ENCODE measurements around the gene TSPAN14.

Gene TSPAN14

DNA sequence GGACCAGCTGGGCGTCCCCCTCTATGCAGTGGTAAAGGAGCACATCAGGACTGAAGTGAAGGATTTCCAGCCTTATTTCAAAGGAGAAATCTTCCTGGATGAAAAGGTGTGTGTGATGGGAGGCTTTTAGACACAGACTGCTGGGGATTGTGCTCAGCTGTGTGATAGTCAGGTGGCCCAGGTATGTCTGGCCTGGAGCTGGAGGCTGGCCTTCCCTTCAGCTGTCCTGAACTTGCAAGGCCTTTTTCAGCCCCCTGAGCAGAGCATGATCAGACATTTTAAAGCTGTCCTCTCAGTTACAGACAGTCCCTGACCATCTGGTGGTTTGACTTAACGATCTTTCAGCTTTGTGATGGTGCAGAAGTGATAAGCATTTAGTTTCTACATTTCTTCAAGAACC is 28.2 kb upstream of the TSPAN14 start:
- DNase-seq = no peak

GRCh38 chr10:80427541-80427940 is 26.6 kb upstream of the TSPAN14 start:
- DNase-seq = no peak

- no peak for DNase-seq
These were observed 24.6 kb upstream of the TSPAN14 start for GRCh38 chr10:80429521-80429973.

DNA sequence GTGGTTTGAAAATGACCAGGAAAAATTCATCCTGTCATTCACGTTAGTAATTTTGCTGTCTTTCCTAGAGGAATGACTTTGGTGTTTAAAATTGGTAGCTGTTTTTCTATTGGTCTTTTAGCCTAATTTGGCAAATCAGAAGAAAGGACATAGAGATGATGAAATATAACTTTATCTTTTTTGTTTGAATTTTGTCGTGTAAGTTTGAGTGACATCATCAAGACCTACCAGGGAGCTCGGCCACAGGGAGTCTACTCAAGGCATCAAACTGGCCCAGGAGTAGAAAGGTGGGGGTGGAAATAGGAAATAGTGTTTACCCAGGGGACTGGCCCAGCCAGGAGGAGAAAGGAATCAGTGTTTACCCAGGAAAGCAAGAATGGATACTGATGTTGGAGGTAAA is 21.0 kb upstream of the TSPAN14 start:
- DNase-seq = no peak

DNA sequence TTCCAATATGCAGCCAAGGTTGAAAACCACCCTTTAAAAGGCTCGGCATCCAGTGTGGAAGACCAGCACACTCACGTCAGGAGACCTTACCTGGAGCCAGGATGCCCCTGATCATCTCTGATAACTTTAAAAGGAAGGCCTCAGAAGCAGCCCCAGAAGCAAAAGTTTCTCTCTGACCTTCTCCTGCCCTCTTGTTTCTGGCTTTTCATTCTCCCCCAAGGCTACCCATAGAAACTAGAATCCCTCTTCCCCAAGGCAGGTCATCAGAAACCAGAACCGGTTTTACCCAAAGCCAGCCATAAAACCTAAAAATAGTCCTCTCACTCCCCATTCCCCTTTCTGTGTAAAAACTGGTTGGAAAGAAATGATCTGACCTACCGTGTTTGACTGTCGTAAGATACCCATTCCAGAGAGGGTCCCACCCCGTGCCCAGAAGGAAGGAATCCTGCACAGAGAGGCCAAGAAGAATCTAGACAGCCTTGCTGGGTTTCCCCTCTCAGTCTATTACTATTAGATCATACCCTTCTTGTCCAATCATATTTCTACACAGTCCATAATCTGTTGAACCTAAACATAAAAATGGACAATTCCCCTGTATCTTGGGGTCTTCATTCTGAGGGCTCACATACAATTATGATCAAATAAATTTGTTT is 17.5 kb upstream of the TSPAN14 start:
- DNase-seq = no peak

DNA sequence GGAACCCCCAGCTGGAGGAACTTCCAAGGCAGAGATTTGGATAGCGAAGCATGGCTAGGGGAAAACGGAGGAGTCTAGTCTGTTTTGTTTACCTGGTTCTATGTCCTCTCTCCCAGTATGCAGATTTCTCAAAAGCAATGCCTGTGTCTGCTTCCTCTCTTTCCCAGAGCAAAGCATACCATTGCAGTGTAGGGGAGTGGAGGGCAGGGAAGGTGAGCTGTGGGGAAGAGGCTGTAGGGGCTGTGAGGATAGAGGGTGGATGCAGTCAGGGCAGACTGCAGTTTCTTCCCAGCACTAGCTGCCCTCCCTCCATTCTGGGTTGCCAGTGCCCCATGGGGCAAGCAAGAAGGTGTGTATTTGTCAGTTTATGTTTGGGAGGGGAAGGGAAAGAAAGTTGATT is 16.9 kb upstream of the TSPAN14 start:
- no peak for DNase-seq

GRCh38 chr10:80441831-80442230 is 12.3 kb upstream of the TSPAN14 start:
- no peak for DNase-seq

DNA sequence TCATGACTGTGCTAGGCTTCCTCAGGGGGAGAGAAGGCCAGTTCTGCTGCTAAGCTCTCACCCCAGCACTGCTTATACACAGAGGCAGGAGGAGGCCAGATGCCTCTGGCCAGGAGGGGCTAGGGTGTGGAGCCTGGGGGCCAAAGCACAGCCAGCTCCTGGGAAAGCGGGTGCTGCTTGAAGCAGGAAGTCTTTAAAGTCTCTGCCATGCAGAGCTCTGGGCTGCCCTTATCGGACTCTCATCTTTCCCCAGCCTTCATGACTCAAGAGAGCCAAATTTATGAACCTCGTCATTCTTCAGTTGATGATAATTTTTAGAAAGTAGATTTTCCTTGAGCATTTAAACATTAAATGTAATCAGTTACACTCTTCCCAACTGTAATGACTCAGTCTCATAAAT is 11.2 kb upstream of the TSPAN14 start:
- no peak for DNase-seq

GRCh38 chr10:80443531-80443974 is 10.6 kb upstream of the TSPAN14 start:
- no peak for DNase-seq

DNA sequence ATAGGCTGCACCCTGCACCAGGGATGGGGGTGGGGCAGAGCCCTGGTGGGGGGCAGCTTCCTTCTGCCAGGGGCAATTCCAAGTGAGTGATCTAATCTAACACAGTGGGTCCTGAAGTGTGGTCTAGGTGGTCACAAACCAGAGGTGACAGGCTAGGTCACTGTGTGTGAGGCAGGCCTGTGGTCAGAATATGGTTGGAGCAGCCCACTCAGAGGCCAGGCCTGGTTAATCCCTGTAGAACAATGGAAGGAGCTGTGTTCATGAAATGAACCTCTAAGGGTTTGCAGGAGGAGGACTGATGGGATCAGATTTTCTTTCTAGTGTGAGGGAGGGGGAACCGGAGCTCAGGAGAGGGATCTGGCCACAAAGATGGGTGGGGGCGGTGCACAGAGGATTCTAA is 10.0 kb upstream of the TSPAN14 start:
- DNase-seq = no peak

DNA sequence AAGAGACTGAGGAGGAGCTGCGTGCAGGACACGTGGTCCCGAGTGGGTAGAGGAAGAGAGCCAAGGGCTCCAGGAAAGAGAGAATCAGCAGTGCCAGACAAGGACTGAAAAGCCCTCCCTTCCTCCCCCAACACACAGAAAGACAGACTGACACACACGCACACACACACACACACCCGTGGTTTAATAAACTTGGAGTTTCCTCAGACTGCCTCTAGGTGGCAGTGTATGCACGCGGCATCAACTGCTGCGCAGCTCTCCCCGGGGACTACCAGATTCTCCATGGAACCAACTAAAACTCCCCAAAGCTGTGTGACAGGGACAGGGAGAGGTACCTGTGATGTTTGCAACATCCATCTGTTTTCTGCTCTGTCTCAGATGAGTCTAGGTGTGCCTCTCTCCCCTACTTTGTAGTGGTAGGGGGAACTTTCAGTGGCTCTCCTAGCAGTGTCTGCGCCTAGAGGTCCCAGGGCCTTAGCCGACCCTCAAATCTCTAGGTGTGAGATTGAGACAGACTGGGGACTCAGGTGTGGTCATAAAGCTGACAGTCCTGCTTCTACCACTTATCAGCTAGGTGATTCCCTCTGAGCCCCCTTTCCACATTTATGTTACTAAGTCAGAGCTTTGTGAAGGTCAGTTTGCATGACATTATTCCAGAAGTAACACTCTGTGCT is 9.3 kb upstream of the TSPAN14 start:
- DNase-seq = peak; percentile 76

GRCh38 chr10:80447436-80448190 is 6.5 kb upstream of the TSPAN14 start:
- no peak for DNase-seq

DNA sequence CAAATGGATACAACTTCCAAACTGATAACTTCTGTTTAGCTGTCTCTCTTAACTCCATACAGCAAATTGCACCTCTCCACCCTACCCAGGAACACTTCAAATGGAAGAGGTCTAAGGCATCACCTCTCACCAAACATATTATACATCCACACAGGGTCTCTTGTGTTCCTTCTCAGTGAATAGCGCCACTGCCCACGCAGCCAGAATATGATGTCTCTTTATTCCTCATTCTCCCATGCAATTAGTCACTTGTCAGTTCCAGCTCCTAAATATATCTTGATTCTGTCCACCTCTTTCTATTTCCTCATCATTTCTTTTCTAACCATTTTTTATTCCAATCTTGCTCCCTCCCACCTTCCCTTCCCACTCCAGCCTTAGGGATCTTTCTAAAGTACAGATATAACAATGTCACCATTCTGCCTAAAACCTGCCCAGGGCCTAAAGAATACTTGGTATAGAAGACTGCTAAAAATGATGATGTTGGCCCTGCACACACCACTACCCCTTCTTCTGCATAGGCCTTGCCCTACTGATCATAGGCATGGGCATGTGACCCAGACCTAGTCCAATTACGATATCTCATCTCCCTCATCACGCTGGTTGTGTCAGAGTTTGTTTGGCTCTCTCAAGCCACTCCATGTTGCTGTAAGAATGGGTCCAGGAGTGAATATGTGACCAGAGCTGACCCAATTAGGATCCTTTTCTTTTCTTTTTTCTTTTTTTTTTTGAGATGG is 5.7 kb upstream of the TSPAN14 start:
- no peak for DNase-seq

DNA sequence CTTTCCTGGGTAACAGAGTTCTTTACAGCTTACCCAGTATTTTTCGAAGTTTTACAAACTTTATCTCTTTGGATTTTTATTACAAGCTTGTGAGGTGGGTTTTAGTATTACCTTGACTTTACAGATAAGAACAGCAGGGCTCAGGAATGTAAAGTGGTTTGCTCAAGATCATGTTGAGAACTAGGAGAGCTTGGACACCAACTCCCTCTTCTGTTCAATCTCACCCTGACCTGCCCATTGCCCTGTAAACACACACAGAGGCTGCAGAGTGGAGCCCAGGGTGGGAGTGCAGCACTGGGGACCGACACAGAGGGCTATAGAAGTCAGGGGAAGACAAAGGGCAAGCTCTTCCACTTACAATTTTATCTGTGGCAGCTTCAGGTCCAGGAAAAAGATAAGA is 4.6 kb upstream of the TSPAN14 start:
- DNase-seq = no peak

DNA sequence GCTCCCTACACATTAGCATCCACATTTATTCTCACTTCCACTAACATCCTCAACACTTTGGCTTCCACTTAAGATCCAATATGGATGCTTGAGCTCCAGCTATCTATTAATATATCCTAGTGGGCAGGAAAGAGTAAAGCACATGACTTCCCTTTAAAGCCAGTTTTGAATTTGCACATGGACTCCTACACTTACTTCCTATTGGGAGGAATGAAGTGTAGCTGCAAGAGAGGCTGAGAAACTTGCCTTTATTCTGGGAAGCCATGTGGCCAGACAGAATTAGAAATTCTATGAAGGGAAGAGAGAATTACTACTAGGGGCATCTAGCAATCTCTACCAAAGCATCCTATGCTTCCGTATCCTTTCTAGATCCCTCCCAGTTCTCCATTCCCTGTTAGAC is 3.0 kb upstream of the TSPAN14 start:
- no peak for DNase-seq

GRCh38 chr10:80452069-80452468 is 2.0 kb upstream of the TSPAN14 start:
- DNase-seq = no peak

DNA sequence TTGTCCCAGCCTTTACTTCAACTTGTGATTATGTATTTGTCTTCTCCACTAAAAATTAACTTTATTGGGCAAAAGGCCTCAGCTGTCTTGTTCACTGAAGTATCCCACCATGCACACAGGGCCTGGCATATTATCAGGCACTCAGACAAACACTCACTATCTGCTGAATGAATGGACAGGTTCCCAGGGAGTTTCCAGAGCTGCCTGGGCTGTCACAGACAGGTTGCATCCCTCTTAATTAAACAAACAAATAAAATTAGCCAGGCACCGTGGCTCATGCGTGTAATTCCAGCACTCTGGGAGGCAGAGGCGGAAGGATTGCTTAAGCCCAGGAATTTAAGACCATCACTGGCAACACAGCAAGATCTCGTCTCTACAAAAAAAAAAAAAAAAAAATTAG is 1.5 kb upstream of the TSPAN14 start:
- no peak for DNase-seq

- DNase-seq = no peak
These were observed 861 bp upstream of the TSPAN14 start for GRCh38 chr10:80453056-80453841.

DNA sequence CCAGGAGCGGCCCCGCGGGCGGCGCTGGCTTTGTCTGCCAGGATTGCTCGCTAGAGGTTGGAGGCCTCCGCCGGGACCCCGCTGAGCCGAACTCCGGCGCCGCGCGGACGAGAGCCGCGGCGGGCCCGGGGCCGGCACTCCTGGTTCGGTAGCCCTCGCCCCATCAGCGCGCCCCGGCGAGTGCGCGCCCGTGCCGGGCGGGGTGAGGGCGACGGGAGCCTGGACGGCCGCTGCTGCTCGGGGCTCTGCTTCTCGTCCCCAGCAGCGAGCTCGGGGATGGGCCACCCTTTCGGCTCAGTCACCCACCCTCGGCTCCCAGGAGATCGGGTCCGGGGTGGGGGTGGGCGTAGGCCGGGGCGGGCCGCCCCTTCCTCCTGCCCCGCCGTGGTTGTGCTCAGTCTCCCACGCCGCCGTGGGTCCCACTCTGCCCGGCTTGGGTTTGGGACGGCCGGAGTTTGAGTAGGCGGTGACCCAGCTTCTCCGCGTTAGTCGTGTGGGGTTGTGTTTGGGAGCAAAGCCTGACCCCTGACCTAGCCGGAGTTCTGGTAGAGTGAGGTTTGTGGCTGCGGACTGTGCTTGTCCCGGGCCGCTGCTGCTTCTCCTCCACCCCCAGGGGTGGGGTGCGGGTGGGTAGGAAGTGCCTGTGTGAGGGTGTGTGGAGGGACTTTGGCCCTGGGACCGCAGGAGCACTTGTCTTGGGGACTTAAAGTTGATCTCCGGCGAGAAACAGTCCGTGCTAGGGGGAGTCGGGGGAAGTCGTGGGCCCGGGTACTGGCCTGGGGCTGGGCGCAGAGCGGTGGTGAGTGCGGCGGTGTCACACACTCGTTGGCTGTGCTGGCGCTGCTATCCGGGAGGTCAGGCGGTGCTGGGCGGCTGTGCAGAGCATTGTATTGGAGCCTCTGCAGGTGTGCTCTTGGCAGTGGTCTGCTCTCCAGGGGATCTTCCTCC is 677 bp downstream of the TSPAN14 start:
- no peak for DNase-seq

DNA sequence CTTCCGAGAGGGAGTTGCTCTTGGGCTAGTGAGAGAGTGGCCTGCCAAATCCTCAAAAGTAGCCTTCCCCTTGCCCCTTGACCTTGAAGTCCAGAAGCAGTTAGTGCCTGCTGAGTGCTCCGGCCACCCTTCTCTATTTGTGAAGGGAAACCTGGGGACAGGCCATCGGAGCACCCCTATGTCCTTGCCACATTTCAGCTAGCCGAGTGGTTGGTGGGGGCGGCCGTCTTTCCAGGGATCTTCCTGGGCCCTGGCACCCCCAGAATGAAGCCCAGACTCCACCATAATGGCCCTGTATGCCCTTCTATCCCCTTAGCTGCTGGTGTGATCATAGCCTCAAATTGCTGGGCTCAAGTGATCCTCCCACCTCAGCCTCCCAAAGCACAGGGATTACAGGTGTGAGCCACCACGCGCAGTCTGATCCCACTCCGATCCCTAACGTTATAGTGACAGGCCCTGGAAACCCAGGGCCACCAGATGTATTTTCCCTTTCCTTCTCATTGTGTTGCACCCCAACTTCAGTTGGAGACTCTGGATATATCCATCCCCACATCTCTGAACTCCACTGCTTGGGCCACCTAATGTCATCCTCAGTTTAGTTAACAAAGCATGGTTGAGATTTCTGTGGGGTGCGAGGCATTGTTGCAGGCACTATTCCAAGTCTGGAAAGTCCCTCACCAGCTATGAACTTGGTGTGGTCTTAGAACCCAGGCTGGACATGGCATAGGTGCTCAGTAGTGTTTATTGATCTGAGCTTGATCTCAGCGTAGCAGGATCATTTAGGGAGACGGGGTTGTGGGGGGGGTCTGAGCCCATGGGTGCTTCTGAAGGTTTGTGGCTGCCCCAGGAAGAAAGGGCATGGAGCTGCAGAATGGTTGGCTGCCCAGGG is 1.6 kb downstream of the TSPAN14 start:
- no peak for DNase-seq
